Raji (cell line): Measurements from ENCODE around the gene OR51E2.

Experiments
- POLR2A ChIP-seq: IDR thresholded peaks from 2 replicates; pipeline ENCODE4 v1.6.1; 2011; ENCODE audit warnings: low read depth, low read length, control low read depth; ENCODE audit not compliant: insufficient read depth

OR51E2 gene

DNA sequence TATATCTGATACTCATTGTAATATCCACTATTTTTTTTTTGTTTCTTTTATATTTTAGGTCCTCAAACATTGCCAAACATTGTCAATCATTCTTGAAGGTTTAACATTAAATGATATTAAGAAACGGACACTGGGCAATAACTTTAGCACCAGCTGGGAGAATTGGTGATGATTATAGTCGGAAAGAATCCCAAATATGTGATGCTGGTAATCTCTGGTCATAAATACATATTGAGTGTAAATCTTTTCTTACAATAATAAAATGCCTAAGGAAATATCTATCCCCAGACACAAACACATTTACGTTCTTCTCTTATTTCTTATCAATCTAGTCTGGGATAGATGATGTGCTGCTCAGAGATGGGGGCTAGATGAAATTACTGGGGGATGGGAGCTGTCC, 25.2 kb downstream of the OR51E2 start:
- no peak for TF ChIP-seq POLR2A

DNA sequence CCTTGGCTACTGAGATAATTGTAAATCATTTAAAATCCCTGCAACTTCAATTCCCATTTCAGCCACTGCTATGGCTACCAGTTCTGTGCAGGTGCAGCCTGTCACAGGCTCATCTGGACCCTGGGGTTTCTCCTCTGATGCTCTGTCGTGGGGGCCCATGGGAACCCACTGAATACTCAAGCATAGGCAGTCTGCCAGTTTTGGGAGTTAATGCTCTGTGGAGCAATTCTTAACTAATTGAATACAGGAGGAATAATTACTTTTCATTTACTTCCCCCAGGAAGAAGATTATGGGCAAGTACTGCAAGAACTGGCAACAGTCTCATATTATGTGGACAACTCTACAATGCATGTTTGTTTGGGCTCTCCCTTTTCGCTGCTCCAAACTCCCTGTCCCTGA, 25.9 kb downstream of the OR51E2 start:
- no peak for TF ChIP-seq POLR2A

DNA sequence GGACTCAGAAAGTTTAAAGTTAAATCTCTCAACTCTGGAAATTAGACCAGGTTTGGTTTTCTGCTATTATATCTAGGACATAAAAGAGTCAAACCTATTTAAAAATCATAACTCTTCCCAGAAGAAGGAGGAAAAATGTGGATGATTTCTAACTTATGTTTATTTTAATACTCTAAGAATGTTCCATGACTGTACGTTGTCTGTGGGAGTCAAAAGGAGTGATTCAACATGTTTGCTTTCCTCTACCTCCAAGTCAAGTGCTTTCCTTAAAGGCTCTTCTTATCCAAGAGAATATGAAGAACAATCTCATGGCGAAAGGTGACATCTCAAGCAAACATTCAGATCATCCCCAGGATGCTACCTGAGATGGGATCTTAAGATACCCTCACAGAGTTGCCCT, 32.2 kb downstream of the OR51E2 start:
- TF ChIP-seq POLR2A: no peak

DNA sequence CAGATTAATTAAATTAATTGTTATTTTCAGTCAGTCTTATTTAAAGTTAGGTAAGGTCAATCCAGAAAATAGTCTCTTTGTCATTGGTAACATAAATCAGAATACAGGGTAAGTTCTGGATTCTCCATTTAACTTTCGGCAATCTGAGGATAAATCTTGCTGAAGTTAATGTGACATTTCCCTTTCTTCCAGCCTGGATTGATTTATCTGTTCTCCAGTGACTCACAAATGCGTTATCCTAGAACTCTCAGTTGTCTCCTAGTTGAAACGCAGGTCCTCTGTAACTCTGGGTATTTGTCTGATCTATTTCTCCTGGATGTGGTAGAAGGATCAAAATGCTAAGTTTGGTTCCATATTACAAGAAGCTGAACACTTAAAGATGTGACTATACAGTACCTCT, 32.9 kb downstream of the OR51E2 start:
- TF ChIP-seq POLR2A: no peak

DNA sequence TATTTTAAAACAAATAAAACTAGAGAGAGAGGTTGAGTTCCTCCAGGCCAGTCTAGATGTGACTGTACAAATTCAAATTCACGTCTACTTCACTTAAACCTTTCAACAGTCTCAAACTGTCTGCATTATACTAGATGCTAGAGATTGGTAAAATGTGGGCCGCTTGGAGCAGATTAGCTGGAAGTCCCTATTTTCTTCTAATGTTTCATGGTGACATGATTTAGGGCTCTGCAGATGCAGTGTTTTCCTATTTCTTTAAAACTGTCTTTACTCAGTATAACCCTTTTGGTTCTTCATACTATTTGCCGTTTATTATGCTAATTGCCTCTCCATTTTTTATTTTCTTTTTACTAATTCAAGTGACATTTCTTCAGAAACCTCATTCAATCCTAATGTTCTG, 33.5 kb downstream of the OR51E2 start:
- no peak for TF ChIP-seq POLR2A

DNA sequence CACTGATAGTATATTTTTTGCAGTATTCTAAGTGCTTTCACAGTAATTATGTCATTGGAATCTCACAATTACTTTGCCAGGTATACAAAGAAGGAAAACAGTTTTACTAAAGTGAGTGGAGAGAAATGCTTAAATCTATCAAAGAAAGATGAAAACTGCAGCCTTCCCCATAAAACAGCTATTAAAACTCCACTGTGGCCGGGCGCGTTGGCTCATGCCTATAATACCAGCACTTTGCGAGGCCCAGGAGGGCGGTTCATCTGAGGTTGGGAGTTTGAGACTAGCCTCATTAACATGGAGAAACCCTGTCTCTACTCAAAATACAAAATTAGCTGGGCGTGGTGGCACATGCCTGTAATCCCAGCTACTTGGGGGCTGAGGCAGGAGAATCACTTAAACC, 34.8 kb downstream of the OR51E2 start:
- TF ChIP-seq POLR2A: no peak

DNA sequence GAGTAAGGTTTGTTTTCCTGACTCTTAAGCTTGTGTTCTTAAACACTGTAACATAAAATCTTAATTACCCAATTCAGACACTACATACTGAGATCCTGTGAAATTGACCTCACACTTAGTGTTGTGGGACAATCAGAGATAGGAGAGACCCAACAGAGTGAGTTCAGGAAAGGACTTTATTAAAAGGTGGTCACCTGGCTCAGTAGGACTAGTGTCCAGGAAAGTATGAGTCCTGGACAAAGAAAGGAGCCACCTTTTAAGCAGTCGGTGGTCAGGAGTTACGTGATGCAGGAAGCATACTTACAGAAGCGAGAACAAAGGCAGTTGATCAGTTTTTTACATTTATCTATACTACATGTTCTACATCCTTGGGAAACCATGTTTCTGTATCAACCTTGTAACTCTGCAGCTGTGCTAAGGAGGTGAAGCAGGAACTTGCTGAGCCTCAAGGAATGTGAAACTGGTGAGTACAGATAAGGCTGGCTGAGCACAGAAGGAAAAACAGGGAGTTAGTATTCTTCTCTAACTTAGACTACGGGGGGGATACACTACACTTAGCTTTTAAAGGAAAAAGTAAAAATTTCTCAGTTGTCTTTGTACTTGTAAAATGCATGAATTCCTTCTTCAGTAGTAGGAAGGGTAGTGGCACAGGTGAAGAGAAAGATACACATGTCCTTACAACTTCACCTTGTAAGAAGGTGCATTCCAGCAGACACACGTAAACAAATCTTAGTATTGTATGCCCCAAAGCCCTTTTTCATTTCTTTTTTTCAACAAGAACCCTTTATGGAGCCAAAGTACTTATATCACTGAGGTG, 38.8 kb downstream of the OR51E2 start:
- no peak for TF ChIP-seq POLR2A

DNA sequence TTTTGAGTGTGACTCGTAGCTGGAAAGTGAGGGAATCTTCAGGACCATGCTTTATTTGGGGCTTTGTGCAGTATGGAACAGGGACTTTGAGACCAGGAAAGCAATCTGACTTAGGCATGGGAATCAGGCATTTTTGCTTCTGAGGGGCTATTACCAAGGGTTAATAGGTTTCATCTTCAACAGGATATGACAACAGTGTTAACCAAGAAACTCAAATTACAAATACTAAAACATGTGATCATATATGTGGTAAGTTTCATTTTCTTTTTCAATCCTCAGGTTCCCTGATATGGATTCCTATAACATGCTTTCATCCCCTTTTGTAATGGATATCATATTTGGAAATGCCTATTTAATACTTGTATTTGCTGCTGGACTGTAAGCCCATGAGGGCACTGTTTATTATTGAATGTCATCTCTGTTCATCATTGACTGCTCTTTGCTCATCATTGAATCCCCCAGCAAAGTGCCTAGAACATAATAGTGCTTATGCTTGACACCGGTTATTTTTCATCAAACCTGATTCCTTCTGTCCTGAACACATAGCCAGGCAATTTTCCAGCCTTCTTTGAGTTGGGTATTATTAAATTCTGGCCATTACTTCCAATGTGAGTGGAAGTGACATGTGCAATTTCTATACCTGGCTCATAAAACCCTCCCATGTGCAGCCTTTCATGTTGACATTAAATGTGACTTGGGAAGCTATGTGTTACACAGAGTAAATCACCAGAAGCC, 42.9 kb downstream of the OR51E2 start:
- TF ChIP-seq POLR2A: no peak

DNA sequence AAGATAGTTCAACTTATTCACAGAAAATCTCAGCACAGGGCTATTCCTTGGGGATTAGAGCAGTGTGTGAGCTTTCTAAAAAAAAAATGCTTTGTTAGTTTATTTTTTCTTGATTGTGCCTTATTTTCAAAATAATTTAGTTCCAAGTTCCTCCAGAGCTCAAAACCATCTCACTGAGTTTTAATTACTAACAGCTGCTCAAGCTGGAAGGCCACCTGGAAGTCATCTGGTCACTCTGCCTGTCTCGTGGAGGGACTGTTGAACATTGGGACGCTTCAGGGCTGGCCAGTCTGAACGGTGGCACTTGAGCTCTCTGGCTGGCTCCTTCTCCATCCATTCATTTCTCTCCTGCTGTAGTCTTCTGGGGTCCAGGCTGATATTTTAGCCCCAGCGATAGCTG, 49.9 kb downstream of the OR51E2 start:
- no peak for TF ChIP-seq POLR2A

DNA sequence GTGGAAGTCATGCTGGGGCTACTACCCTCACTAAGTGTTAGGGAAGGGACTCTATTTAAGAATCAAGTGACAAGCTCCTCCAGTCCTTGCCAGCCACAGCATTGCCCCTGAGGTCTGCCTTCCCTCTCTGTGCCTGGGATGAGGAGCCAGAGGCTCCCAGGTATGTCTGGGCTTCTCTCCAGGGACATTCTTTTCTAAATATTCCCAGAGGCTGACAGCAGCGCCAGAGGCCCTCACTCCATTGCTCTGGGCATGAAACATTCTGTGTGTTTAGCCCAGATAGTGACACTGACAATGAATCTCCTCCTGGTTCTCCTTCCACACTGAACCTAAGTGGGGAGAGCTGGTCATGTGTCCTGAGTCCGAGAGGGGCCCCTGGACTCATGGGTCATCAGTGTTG, 51.7 kb downstream of the OR51E2 start:
- no peak for TF ChIP-seq POLR2A

DNA sequence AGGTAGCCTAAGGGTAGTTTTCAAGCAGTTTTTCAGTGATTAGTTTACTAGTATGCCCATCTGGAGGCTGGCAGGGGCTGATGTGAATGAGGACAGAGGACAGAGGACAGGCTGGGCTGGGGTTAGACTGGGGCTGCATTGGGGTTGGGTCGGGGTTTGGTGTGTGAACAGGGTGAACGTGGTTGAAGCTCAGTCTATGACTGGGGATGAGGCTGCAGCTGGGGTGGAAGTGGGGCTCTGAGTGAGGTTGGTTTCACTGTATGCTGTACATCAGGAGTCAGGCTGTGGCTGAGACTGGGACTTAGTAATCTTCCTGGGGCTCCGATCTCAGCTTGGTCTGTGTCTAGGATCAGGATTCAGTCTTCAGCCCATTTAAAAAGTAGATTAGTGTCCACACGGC, 53.4 kb downstream of the OR51E2 start:
- TF ChIP-seq POLR2A: no peak

DNA sequence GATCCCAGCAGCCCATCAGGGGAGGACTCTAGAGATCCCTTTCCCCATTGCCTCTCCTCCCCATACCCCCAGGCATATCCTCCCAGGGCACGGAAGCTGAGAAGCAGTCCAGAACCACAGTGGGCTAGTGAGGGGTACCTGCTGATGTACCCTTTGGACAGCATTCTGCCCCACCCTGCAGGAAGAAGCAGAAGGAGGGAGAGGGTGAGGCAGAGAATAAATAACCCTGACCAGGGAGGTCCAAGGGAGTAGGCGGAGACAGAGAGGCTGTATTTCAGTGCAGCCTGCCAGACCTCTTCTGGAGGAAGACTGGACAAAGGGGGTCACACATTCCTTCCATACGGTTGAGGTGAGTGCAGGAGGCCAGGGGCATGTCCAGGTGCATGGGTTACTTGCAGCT, 54.0 kb downstream of the OR51E2 start, which contains the start of gene OR51E1:
Gene OR51E1 (plus strand): TSS at position 301 of the 400 bp plus-strand sequence. CDS start 8,545 bp downstream, outside the sequence.
- no peak for TF ChIP-seq POLR2A

DNA sequence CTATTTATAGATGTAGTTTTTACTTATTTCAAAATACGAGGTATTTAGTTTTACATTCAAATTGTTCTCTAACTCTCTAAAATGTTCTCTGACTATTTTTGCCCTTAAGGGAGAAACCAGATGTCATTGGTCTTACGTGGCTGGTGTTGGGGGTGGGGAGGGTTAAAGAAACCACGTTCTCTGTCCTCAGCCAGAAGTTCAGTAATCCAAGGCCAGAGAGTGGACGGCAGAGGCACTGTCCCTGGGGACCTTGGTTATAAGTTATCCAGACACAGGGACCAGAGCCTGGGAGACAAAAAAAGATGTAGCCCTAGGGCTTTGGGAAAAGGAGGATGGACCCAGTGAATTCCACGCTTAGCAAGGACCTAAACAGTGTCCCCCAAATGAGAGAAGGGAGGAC, 54.6 kb downstream of the OR51E2 start:
- no peak for TF ChIP-seq POLR2A

DNA sequence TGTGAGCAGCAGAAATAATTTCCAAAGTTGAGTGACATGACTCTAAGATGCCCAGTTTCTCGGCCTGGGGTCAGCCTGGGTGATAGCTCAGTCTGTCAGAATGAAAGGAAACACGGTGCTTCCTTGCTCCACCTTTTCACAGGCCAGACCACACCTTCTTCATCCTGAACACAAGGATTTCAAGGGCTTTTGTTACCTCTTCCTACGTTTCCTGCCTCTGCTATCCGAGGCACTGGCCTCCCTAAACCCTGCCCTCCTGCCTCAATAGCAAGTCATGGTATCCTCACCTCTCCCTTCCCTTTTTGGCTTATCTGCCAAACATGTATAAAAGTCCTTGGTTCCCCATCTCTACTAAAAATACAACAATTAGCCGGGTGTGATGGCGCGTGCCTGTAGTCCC, 55.6 kb downstream of the OR51E2 start:
- TF ChIP-seq POLR2A: no peak

DNA sequence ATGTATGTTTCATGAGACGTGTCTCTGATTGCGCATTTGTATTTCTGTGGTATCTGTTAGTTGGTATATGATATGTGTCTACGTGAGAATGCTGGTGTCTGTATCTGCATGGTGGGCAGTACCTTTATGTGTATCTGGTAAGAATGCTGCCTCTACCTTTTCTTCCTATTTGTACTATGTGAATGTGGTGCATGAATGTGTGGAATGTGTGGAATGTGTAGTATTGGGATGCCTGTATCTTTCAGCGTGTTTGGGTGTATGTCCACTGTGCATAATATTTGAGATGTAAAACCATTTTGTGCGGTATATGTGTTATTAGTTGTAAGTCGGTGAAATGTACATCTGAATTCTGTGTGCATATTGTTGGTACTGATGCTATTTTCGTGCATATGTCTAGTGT, 56.2 kb downstream of the OR51E2 start:
- no peak for TF ChIP-seq POLR2A

DNA sequence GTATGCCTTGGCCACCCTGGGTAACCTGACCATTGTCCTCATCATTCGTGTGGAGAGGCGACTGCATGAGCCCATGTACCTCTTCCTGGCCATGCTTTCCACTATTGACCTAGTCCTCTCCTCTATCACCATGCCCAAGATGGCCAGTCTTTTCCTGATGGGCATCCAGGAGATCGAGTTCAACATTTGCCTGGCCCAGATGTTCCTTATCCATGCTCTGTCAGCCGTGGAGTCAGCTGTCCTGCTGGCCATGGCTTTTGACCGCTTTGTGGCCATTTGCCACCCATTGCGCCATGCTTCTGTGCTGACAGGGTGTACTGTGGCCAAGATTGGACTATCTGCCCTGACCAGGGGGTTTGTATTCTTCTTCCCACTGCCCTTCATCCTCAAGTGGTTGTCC, 57.7 kb downstream of the OR51E2 start:
- TF ChIP-seq POLR2A: no peak
